Measurements from ENCODE around the gene OR2V2. TPM values are rescaled to one million over a fixed set of nuclear protein-coding genes. Genes with fewer than 3 reads are reported as not detected.

Gene OR2V2
- total RNA-seq, 2 donors from 2014 or later, result not detected

DNA sequence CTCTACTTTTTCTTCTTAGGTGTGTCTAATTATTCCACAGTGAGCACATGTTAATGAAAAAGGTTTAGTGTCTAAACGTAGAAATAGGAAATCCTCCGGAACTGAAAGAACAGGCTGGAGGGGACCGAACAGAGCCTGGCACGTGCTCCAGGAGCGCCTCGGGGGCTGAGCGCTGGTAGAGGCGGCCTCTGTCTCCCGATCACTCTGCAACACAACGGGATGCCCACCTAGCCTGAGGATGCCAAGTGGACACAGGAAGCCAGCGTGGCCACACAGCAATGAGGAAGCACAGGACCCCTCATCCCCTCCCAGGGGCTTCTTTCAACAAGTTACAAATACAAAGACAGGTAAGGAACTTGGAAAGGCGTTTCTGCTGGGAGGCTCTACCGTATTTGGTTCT, 38.2 kb downstream of the OR2V2 start:
- DNase-seq, result no peak
- no peak for ATAC-seq
- intact Hi-C loops (cut with DNase I, micrococcal nuclease), result loop anchor here in 1 of 2 donors (10.0 kb wide), 1 partner anchor 59 kb away; the partner anchor contains the start of gene RACK1

DNA sequence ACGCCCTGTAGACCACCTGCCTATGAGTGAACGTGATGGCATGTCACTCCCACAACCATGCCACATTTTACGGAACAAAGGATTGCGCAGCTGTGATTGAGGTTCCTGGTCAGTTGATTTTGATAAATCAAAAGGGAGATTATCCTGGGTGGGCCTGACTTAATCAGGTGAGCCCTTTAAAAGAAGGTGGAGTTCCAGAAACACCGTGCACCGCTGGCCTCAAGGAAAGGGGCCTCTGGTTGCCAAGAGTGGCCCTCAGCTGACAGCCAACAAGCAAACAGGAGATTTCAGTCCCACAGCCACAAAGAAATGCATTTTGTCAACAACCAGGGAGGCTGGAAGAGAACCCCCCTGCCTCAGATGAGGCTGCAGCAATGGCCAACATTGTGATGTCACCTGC, 38.6 kb downstream of the OR2V2 start:
- intact Hi-C loops (cut with DNase I, micrococcal nuclease), result loop anchor here in 1 of 2 donors (10.0 kb wide), 1 partner anchor 59 kb away; the partner anchor contains the start of gene RACK1
- ATAC-seq, result no peak
- no peak for DNase-seq

DNA sequence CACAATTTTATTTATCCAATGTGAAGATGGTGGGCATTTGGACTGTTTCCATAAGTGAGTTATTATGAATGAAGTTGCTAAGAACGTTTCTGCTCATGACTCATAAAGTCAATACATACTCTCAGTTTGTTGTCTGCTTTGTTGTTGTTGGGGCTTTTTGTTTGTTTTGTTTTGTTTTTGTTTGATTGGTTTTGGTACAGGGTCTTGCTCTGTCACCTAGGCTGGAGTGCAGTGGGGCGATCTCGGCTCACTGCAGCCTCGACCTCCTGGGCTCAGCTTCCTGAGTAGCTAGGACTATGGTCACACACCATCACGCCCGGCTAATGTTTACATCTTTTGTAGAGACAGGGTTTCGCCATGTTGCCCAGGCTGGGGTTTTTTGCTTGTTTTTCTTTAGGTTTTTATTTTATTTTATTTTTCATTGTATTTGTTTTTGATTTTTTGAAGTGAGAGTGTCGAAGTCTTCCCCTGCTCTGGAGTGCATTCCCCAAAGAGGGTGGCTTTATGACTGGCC, 39.7 kb downstream of the OR2V2 start:
- ATAC-seq (no peak), DNase-seq (no peak)
- intact Hi-C loops (cut with DNase I, micrococcal nuclease), result loop anchor here in 1 of 2 donors (10.0 kb wide), 1 partner anchor 58 kb away; the partner anchor contains the start of gene RACK1

DNA sequence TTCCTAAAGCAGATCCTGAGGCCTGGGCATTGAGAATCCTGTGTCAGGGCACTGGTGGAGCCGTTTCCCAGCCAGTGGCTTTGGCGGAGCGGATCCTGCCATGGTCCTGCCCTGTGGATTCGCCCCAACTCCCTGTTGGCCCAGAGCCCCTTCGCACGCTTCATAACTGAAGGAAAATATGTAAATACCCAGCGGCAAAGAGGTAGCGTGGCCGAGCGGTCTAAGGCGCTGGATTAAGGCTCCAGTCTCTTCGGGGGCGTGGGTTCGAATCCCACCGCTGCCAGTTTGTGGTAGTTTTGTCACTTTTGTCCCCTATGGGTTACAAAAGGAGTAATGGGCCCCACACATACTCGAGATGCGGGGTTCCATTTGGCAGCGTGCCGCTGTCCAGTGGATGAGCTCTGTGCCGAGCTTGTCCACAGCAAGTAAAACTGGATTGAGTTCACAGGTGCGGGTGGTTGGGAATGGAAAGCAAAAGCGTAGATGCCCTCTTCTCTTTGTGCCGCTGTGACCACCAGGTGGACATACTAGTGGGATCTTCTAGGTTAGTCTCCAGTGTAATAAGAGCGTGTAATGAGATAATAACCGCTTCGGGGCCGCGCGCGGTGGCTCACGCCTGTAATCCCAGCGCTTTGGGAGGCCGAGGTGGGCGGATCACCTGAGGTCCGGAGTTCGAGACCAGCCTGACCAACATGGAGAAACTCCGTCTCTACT, 40.3 kb downstream of the OR2V2 start:
- ATAC-seq, result no peak
- intact Hi-C loops (cut with DNase I, micrococcal nuclease), result loop anchor here in 1 of 2 donors (10.0 kb wide), 1 partner anchor 57 kb away; the partner anchor contains the start of gene RACK1

DNA sequence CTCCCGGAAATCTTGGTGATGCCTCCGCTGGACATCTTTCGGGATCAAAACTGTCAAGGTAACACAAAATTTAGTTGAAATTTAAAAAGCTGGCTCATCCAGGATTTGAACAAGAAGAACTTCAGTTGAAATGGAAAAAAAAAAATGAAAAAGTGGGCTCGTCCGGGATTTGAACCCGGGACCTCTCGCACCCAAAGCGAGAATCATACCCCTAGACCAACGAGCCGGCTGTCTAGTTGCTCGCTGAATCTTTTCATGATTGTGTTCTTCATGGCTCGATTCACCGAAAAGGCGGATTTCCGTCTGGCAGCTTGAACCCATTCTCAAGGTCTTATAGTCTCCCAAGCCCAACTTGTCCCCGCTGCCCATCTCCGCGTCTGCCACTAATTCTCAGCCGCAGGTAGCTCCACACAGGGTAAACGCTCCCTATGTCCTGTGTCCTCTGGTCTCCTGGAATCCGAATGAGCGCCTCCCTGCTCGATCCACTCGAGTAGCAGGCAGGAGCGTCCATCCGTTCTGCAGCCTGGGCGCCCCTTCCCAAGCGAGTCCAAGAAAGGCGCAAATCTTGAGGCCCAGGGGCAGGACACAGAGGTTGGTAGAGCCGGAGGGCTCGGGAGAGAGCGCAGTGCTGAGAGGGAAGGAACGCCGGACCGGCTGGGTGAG, 41.4 kb downstream of the OR2V2 start:
- intact Hi-C loops (cut with DNase I, micrococcal nuclease), result loop anchor here in 1 of 2 donors (10.0 kb wide), 1 partner anchor 56 kb away; the partner anchor contains the start of gene RACK1
- DNase-seq (peak; percentile 64 to 71), ATAC-seq (peak; percentile 9)

More for the DNA sequence above, 40.3 kb downstream of the OR2V2 start:
- DNase-seq, result peak; percentile 66 to 69

DNA sequence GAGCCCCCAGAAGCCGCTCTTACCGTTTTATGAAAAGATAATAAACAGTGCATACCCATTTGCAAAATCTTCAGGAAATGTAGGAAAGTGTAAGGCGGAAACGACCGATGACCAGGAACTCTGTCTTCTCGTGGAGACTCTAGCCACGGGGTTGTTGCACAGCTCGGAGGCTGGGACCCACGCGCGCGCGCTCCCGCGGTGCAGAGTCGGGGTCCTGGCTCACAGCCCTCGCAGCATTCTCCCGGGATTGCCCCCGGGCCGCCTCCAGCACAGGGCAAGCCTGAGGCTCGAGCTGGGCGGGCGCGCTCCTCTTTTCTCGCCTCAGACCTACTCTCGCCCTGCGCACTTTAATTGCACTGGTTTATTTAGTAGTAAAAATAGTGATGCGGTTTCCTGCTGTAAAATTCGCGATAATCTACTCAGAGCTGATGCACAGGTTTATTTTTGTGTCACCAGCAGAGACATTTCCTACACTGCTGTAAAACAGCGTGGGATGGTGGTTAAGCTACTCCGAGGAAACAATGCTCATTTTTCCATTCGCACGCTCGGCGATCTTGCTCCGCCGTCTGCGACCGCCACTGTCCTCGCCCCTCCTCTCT, 42.1 kb downstream of the OR2V2 start:
- intact Hi-C loops (cut with DNase I, micrococcal nuclease), result loop anchor here in 1 of 2 donors (10.0 kb wide), 1 partner anchor 55 kb away; the partner anchor contains the start of gene RACK1
- peak; percentile 12 for ATAC-seq
- DNase-seq, result peak in 1 of 2 donors; percentile 59

DNA sequence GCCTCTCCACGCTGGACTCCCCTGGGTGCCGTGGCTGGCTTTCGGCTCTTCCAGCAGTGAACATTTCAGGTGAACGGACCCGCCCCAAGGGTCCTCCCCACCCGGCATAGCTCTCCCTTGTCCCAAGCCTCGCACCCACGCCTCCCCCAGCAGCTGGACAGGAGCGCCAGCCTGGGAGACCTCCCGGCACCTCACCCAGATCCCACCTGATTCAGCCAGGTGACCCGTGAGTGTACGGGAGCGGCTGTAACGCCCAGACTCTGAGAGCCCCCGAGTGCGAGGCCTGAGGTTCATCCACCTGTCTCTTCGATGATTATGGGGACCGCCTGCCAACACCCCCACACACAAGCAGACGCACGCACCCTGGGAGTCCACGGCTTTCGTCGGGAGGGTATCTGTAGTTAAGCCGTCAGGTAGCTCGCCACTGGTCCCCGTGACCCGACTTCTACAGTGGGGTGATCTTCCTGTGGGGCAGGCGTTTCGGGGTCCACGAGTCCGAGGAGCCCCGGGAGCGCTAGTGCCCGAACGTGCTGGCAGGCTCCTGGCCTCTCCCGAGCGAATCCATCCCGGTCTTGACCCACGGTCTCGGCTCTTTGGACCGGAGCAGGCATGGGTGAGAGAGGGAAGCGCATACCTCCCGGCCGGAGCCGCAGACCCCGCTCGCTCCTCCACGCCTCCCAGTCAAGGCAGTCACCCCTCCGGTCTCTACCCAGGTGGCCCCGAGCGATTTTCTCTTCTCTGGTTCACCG, 42.8 kb downstream of the OR2V2 start:
- intact Hi-C loops (cut with DNase I, micrococcal nuclease), result loop anchor here in 1 of 2 donors (10.0 kb wide), 1 partner anchor 55 kb away; the partner anchor contains the start of gene RACK1
- DNase-seq (peak in 1 of 2 donors; percentile 59), ATAC-seq (no peak)

DNA sequence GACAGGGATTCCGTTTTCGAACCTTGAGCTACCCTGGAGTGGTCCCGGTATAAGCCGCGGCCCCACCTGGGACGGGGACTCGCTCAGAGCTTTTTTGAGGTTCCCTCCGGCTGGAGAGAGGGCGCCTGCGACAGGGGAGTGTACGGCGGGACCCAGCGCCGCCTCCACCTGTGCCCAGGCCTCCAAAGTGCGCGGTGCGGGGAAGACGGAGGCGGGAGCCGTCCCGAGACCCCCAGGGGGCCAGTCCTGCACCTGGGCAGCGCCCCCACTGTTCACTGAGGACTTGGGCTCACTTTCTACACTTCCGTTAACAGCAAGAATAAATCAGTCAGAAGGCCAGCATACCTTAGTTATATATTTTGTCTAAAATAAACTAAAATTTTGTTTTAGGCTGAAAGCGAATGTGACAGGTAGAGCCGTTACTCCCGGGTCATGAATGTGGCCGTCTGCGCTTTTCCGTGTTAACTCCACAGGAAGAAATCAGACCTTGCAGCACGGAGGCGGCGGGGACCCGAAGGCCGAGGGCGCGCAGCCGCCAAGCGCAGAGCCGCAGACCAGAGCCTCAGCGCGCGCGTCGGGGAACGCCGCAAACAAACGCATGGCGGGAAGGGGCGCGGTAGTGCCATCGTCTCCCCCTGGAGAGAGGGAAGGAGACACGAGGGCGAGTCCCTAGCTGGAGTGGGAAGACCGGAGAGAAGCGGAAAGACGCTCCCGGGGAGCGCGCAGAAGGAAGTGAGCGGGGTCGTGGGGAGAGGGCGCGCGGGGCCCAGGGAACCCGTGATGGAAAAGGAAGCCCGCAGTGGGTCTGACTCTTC, 43.5 kb downstream of the OR2V2 start:
- peak; percentile 52 to 65 for DNase-seq
- peak; percentile 28 for ATAC-seq
- intact Hi-C loops (cut with DNase I, micrococcal nuclease), result no loop called here

DNA sequence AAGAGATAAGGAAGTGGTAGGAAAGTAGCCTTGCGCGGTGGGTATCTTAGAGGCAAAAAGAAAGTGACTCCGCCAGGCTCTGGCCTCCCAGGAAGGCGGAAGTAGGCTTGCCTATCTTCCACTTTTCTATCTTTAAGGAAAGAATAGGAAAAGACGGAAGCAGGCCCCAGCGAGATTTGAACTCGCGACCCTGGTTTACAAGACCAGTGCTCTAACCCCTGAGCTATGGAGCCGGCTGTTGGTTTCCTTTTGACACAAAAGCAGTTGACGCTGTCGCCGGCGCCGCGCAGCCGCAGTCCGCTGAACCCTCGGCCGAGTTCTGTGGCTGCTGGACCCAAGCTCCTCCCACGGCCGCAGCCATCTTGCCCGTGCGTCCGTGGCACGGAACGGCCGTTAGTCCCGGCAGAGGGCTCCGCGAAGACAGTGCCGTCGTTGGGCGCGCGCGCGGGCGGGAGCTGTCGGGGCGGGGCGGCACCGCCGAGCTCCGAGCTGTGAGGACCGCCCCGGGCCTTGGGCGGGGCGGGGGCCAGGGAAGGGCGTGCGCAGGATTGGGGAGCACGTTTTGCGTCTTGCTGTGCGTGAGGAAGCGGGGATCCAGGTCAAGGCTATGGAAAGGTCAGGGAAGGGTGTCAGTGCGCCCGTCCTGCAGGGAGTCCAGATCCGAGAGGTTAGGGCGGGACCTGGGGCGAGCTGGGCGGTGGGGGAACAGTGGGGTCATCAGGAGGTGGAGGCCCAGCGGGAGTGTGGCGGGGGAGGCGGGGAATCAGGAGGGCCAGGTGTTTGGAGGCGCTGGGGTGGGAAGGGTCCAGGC, 44.3 kb downstream of the OR2V2 start:
- intact Hi-C loops (cut with DNase I, micrococcal nuclease), result no loop called here
- peak; percentile 93 to 94 for DNase-seq
- ATAC-seq, result peak; percentile 81

DNA sequence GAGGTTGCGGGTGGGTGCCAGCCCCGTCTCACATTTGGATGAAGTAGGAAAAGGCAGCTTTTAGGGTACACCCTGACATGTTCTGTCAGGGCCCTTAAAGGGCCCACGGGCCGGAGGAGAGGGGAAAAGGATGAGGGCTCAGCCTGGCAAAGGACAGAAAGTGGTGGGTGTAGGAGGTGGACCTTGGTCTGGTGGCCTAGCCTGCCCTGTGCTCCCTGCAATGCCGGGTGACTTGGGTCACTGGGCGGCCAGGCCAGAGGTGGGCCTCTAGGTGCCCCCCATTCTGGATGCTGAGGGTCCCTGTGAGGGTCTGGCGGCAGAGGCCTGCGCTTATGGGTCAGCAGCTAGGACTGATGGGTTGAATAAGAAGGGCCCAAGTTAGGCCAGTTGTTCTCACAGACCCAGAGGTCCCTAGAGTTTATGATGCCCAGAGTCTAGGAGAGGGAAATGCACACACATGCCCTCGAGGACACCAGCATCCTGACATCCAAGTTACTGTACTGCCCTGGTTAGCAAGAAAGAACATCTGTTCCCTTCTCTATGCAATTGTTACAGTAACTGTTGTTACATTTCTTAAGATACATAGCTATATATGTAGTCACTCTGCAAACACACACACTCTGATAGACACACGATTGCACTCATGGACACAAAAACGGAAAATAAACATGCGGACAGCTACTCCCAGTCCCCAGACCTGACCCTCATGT, 45.1 kb downstream of the OR2V2 start:
- intact Hi-C loops (cut with DNase I, micrococcal nuclease), result no loop called here
- DNase-seq (no peak), ATAC-seq (no peak)

DNA sequence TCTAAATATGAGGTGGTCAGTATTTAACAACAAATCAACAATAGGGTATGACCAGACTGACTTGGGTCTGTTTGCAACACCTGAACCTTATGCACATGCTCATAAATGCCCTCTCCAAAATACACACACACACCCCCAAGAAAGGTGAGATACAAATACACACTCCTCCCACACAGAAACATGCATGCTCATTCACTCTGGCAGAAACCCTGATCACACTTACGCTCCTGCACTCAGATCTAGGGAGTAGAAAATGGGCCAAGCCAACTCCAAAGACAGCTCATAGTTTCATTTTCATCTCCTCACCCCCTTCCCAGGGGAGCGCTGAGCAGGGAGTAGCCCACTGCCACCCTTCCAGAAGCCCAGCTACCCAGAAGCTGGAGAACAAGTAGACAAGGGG, 46.3 kb downstream of the OR2V2 start:
- intact Hi-C loops (cut with DNase I, micrococcal nuclease), result no loop called here
- DNase-seq (no peak), ATAC-seq (no peak)

DNA sequence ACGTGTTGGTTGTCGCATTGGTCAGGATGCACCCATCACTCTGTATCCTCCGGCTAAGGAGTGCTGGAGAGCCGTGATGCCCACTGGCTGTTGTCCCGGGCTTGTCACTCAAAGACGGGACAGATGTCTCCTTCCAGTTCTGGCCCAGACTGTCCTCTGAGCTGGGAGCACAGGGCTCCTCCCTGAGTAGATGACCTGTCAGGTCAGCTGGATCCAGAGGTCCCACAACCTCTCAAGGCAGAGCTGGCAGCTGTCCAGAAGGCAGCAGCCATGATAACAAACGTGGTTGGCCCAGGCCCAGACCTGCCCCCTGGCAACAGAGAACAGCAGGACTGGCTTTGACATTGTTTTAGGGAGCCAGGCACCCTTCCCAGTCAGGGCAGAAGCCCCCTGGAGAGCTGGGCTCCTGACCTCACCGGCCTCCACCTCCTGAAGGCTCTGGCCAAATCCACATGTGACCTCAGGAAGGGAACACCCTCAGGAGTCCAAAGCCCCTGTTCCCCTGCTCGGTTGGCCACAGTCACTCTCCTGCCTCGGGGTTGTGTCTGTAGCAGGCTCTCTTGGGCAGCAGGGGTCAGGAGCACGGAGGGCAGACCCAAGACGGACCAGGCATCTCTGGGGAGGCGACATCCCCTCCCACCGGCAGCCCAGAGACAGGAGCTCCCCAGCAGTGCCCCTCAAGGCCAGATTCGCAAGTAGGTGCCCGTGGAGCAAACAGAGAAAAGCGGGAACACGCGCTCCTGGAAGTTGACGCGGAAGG, 47.3 kb downstream of the OR2V2 start:
- DNase-seq (no peak), ATAC-seq (no peak)
- intact Hi-C loops (cut with DNase I, micrococcal nuclease), result no loop called here

DNA sequence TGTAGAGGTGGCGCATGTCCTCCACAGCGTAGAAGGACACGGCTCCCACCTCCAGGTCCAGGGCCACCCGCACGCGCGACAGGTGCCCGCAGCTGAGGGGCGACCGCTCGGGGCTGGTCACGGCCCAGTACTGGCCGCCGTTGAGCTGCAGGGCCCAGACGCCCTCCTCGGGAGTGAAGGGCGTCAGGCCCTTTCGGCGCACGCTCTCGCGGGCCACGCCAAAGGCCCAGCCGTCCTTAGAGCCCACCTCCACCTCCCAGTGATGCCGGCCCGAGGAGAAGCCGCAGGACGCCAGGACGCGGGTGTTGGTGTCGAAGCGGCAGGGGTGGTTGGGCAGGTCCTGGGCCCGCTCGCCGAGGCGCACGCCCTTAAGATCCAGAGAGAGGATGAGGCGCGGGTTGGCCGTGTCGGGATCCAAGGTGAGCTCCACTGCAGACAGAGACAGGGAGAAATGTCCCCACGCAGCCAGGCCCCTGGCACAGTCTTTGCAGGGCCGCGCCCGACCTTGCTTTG, 47.9 kb downstream of the OR2V2 start:
- intact Hi-C loops (cut with DNase I, micrococcal nuclease), result no loop called here
- DNase-seq (no peak), ATAC-seq (no peak)

DNA sequence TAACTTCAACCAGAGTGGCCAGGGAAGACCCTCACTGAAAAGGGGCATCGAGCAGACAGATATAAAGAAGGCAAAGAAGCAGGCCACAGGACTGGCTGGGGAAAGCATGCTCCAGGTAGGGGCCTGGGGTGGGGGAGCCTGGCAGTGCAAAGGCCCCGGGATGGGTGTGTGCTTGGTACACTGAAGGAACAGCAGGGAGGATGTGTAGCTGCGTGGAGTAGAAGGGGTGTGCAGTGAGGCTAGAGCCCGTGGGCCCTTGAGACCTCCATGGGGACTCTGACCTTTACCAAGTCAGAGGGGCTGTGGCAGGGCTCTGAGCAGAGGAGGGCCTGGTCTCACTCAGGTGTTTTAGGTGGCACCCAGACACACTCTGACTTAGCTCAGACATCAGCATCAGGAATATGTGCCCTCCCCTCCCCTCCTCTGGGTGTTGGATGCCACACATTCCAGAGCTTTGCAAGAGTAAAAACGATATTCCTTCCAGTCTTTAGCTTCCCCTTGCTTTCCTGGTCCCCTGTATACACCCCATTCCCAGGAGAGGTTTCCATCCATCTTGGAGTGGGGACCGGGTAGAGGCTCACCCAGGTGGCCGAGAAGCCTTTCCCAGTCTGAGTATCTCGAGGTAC, 50.1 kb downstream of the OR2V2 start:
- DNase-seq, result no peak
- ATAC-seq, result no peak
- intact Hi-C loops (cut with DNase I, micrococcal nuclease), result no loop called here

DNA sequence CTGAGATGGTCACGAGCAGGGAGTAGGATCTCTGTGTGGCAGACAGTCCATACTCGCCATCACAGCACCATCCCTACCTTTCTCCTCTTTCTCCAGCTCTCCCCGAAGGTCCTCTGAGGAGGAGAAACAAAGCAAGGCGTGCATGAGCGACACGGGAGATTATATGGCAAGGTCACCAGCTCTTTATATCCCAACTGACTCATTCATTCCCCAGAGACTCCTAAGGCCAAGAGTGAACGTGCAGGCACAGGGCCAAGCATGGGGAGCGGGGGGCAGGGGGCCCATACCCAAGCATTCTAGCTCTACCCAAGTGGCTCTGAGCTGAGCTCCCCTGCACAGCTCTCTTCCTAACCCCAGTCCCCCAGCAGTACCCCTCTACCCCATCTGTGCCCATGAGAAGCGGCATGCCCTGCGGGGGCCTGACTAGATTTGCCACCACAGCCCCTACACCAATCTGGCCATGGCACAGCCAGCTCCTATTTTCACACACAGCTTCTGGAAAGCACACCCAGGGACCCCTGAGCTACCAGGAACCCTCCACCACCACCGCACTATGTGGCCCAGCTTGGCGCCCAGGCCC, 50.8 kb downstream of the OR2V2 start:
- DNase-seq (no peak), ATAC-seq (no peak)
- intact Hi-C loops (cut with DNase I, micrococcal nuclease), result no loop called here

Measured in left colon (tissue), 2 donors.